Heart left ventricle (tissue), 13 donors: ENCODE data around the gene PPME1.

Experiments
- CTCF ChIP-seq, 12 donors: fragments of 200-600 bp; sonication (generic) in 4 of 12; IDR thresholded peaks; one replicate each; pipeline versions ENCODE4 v1.5.0 to v1.8.0; 2018 to 2022; ENCODE audit warnings: antibody characterized with exemption in 12 of 12, mild to moderate bottlenecking in 5 of 12
- POLR2A ChIP-seq, 2 donors: fragments of 450-650 bp; IDR thresholded peaks; one replicate each; pipeline ENCODE4 v1.6.1; 2017; ENCODE audit warnings: antibody characterized with exemption in 2 of 2, mild to moderate bottlenecking in 2 of 2, moderate library complexity in 2 of 2
- donor health status: ischemic (EF 13 %, LVEDD 7.1; RV severe dilation, severe dysfunction).
- donor health status: DM: no; HTN: yes; CAD: no.
- donor health status: DM: no; HTN: no; CAD: no.
- donor health status: ischemic (EF 25% LVEDD 6.9; RV normal size, moderate dysfunction).
- donor health status: ischemic (EF 25% LVEDD 5.7; RV mildly dilated, moderate dysfunction).
- donor health status: ischemic (EF 35%, LVEDD 5.7; RV mildly dilated, moderate dysfunction).
- donor health status: nonischemic (EF 11% LVEDD 7.7; RV severe dilation, severe dysfunction).
- donor health status: DM: yes; HTN: yes; CAD: no.
- donor health status: PGD.
- donor health status: ischemic (EF 29% LVEDD 5.4; RV normal size, mild dysfunction).
- donor health status: nonischemic (EF 23%, LVEDD 6.1; RV moderate dilation, normal function).

GRCh38 chr11:74206746-74207145, 35.7 kb downstream of the PPME1 start:
- TF ChIP-seq POLR2A (IDR thresholded peaks at IDR 0.05) (no peak), CTCF (IDR thresholded peaks at IDR 0.05) (no peak)
